Activated naive CD4-positive, alpha-beta T cell treated with anti-CD3 and anti-CD28 coated beads, Interleukin-2, amount 50 U/mL, for 16 hours (primary cell): ENCODE data around the gene DCLRE1A.

Source experiments
- DNase-seq: peaks from one replicate; pipeline ENCODE4 v3.0.0-alpha.2; 2020

DCLRE1A gene

DNA sequence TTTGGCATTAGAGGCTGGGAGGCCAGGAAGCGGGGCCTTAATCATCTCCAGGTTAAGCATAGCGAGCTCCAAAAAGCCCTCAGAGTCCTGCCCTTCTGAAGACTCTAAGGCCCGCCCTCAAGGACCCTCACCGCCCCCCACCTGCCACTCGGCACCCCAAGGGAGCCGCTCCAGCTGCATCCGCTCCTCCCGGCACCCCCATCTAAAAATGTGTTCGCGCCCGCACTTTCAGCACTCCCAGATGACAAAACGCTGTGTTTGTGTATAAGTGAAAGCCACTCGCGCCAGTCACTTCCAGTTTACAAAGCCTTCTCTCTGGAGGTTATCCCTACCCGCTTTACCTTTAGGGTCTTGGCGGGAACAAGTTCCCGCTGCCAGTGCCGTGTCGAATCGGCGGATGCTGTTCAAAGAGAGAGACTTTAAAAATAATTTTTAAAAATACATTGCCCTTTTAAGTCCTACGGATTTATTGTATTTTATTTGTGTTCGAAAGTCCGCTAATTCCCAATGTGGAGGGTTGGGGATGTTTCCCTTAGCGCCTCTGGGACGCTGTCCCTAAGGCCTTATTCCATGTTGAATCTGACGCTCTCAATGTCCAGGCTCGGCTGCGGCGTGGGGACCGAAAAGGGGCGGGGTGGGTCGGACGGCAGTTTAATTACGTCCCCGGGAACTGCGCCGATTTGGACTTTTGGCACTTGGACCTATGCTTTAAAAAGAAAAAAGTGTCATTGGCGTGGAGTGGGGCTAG lies at the start of gene DCLRE1A, which contains the start of gene NHLRC2:
DCLRE1A (minus strand) TSS at position 70 of the 748 bp plus-strand sequence. CDS start 900 bp downstream, outside the sequence.
NHLRC2 (plus strand) TSS at position 649 of the 748 bp plus-strand sequence. CDS start 212 bp downstream, outside the sequence.
- peak; percentile 66 for DNase-seq

DNA sequence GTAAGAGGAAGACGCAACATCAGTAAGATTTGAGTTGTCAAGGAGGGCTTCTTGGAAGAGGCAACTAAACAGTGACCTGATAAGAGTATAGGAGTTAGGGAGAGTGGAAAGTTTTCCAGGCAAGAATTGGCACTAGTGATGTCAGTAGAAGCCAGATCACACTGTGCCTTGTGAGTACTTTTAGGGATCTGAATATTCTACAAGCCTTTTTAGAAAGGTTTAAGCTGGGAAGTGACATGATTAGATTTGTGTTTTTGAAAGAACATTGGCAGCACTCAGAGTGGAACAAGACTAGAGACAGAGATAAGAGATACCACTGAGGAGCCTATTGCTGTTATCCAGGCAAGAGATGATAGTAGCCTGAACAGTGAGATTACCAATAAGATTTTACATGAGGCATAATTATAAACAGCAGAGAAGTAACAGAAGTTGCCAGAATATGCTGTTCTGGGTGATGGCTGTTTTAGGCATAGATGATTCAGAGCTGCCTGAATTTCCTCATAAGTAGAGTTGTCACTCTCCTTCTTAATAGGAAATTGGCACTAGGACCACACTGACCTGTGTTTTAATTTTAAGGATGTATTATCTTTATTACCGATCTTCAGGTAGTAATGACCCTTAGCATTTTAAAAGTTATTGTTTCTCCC lies 46.2 kb upstream of the DCLRE1A start:
- DNase-seq: no peak

DNA sequence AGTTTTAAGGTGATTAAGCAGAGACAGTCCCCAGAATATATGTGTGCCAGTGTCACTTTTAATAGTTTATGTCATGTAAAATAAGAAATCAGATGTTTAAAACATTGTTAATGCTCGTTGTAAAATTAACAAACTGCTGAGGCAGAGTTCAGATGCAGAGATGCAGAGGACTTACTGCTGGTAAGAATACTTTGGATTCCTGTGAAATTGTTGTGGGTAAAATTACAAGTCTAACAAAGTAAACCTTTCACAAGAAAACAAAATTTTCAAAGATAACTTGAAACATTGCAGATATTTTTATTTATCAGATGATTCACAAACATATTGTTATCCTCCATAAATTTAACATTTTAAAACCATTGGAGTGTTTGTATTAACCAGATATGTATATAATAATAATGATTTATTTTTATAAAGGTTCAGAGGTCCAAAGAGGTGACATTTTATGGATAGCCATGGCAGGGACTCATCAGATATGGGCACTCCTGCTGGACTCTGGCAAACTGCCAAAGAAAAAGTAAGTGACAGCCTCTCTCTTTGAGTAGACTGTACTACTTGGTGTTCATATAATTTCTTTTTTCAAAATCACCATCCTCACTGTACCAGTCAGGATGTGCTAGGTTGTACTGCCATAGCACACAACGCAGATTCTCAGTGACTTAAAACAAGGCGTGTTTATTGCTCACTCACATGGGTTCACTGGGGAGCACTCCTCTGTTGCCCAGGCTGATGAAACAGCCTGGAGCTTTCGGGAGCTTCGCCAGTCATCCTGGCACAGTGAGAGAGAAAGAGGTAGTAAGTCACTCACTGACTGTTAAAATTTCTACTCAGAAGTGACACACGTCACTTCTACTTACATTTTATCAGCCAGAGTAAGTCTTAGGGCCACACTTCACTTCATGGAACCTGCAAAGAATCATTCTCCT lies 44.1 kb upstream of the DCLRE1A start:
- no peak for DNase-seq

DNA sequence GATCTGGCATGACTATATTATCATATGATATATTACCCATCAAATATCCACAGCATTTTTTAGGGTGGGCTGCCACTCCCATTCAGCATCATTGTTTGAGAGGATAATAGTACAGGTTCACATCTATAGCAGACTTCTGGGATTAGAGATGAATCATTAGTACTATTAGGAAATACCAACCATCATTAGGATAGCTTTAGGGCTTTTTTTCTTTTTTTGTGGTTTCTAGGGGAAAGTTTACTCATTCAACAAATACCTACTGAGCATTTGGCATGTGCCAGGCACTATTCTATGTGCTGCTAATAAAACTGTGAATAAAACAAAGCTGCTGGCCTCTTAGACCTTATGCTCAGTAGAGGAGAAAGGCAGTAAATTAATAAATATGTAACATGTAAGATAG lies 41.1 kb upstream of the DCLRE1A start:
- DNase-seq: no peak

DNA sequence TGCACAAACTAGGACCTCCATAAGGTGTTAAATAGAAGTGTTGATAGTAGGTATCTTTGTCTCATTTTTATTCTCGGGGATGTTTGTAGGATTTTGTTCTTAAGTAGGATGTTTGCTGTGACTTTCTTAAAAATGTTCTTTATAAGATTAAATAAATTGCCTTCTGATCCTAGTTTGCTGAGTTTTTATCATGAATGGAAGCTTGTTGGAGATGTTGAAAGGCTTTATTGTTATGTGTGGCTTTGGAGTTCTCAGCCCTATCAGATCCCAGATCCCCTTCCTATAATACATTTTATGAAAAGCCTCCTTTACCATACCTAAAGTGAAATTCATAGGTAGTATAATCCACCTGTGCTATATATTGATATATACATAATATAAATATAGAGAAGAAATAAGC lies 40.7 kb upstream of the DCLRE1A start:
- DNase-seq: no peak

DNA sequence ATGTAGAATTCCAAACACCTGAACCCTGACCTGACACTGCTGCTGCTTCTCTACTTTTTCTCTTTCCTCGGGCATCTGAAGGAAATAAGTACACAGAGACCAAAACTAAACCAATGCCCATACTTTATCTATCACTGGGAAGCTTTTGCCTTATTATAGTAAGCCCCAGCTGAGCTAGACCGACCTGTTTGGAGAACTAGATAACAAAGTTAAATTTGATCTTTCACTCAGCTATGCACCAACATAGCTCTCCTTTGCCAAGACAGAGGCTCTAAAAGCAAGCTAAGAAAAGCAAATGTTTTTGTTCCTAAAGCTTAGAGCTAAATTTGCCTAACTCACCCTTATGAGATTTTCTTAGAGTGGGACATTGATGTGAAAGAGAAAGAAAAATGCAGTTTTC lies 39.7 kb upstream of the DCLRE1A start:
- DNase-seq: no peak

DNA sequence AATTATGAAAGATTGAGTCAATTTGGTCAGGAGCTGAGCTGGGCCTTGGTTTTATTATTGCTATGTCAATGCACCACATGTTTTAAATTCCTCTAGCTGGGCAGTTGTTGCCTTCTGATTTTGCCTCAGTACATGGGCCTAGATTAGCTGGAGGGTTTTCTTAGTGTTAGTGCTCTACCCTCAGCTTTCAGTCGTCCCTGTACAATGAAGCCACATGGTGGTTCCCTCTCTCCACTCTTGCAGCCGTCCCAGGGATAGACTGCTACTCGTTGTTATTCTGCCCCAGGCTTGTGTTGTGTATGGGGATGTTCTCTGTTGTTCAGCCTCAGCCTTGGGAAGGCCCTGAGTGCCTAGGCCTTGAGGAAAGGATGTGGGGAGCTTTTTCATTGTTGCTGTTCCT lies 37.6 kb upstream of the DCLRE1A start:
- no peak for DNase-seq

DNA sequence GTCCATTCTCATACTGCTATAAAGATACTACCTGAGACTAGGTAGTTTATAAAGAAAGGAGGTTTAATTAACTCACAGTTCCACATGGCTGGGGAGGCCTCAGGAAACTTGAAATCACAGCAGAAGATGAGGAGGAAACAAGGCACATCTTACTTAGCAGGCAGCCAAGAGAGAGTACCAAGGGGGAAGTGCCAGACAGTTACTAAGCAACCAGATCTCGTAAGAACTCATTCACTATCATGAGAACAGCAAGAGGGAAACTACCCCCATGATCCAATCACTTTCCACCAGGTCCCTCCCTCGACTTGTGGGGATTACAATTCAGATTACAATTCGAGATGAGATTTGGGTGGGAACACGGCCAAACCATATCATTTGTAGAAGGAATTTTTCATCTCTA lies 36.9 kb upstream of the DCLRE1A start:
- DNase-seq: no peak

DNA sequence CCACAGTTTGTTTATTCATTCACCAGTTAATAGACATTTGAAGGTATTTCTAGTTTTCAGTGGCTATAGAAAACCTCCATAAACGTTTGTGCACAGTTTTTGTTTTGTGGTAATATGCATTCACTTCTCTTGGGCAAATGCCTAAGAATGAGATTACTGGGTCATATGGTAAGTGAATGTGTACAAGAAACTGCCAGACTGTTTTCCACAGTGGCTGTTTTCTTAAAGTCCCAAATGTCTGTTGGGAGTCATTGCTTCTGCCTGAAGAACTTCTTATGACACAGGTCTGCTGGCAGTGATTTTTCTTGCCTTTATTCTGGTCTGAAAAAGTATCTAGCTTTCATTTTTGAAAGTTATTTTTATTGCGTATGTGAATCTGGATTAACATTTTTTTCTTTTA lies 36.0 kb upstream of the DCLRE1A start:
- no peak for DNase-seq

DNA sequence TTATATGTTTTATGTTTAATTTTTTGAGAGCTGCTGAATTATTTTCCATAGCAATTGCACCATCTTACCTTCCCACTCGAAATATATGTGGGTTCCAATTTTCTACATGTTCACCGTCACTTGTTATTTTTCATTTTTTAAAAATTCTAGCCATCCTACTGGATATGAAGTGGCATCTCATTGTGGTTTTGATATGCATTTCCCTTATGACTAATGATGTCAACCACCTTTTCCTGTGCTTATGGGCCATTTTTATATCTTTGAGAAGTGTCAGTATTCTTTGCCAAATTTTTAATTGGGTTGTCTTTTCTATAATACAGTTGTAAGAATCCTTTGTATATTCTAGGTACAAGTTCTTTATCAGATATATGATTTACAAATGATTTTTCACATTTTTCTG lies 28.4 kb upstream of the DCLRE1A start:
- no peak for DNase-seq

DNA sequence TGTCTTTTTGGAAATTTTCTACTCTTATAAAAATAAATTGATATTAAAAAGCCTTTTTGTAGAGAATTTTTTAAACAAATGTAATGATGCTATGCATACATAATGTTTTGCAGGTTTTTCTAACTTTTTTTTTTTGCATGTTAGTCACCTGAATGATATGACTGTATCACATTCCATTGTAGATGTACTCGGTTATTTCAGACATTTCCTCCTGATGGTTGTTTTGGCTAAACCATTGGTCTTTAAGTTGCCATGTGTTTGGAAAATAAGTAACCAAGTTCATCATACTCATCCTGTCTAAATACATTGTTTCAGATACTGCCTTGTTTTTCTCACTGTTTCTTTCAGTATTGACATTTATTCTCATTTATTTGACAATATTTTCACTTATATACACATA lies 26.4 kb upstream of the DCLRE1A start:
- no peak for DNase-seq

DNA sequence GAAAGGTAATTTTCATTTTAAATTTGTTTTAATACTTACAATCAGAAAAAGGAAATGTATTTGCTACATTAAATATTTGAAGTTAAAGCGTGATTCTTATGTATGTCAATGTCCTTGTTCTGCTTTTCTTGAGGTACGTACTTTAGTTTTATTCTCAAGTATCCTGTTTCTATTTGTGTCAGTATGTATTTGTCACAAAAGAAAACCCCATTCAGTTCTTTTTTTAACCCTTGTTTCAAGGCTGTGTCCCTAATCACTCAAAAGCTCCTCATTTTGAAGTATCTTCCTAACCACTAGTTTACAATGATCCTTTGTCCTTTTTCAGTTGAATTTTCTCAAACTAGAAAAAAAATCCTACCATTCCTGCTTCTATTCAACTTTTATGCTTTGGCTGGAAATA lies 25.8 kb upstream of the DCLRE1A start:
- no peak for DNase-seq

DNA sequence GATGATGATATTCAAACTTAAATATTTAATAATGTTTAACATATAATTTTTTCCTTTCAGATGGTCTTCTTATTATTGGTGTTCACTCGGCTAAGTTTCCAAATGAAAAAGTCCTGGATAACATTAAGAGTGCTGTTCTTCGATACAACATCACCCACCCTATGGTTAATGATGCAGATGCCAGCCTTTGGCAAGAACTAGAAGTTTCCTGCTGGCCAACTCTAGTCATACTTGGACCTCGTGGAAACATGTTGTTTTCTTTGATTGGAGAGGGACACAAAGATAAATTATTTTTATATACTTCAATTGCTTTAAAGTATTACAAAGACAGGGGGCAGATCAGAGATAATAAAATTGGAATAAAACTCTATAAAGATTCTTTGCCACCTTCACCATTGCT lies 22.6 kb upstream of the DCLRE1A start:
- DNase-seq: no peak

DNA sequence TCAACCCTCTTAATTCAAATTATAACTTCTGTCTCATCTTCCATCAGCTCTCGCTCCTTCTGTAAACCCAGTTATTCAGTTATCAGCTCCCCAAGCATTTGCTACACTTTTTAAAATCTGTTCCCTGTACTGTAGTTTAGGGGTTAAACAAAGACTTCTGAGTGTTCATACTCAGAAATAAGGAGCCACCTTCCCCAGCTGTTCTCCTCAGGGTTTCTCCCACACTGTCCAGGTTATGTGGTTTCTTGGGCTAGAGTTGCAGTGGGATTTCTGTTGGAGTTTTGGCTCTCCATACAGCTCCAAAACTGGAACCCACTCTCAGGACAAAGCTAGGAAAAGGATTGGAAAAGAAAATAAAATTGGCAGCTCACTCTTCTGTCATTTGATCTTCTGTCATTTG lies 21.3 kb upstream of the DCLRE1A start:
- no peak for DNase-seq

DNA sequence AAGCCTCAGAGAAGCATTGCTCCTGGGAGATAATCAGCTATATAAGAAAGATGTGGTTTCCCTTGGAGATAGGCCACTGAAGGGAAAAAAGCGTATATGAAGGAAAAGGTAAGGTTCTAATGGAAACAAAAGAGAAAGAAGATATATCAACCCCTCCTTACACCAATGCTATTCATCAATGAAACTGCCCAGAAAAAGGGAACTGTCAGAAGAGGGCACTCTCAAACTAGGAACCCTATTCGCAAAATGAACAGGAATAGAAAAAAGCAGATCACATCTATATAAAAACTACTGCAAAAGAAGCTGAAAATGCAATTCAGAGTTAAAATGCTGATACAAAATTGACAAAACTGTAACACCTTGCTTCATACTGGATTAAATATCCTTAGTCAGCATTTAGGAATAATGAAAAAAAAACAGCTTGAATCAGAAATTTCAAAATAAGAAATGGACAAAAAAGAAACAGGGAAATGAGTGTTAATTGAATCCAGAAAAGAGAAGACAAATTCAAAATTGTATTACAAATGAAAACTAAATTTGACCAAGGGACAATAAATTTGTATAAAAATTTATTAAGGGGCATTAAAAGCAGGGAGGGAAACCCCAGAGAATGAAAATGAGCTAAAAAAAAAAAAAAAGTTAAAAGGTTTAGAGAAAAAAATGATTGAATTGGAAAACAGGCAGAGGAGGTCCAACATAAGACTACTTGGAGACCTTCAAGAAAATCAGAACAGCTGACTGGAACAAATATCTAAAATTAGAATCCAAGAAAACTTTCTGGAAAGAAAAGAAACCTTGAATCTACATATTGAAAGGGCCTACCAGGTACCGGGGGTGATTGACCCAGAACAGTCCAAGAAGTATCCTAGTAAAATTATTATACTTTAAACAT lies 18.5 kb upstream of the DCLRE1A start:
- DNase-seq: no peak

DNA sequence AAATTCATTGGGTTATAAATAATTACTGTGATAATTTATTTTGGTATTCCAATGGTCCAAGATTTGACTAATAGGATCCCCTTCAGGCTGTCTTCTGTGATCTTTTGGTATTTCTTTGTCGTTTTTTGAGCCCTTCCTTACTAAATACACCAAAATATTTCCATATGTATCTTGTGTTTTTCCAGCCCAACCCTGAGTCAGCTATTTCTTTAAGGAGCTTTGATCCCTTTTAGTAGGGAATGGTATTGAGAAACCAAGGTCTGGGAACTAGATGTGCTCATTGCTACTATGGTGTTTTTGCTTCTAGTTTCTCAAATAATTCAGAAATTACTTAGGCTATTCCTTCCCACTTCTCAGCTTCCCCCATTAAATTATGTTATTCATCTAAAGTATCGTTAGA lies 15.9 kb upstream of the DCLRE1A start:
- DNase-seq: no peak

DNA sequence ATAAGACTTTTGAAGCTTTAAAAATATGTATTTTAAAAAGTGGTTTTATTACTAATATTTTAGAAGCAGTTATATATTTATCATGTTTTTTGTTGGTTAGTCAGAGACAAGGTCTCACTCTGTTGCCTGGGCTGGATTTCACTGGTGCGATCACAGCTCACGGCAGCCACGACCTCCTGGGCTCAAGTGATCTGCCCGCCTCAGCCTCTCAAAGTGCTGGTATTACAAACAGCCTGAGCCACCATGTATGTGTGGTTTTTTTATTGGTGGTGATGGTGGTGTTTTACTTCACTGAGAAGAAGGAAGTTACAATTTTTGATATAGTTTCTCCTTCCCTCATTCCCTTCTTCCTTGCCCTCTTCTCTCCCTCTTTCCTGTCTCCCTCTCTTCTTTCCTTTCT lies 14.0 kb upstream of the DCLRE1A start:
- DNase-seq: no peak

DNA sequence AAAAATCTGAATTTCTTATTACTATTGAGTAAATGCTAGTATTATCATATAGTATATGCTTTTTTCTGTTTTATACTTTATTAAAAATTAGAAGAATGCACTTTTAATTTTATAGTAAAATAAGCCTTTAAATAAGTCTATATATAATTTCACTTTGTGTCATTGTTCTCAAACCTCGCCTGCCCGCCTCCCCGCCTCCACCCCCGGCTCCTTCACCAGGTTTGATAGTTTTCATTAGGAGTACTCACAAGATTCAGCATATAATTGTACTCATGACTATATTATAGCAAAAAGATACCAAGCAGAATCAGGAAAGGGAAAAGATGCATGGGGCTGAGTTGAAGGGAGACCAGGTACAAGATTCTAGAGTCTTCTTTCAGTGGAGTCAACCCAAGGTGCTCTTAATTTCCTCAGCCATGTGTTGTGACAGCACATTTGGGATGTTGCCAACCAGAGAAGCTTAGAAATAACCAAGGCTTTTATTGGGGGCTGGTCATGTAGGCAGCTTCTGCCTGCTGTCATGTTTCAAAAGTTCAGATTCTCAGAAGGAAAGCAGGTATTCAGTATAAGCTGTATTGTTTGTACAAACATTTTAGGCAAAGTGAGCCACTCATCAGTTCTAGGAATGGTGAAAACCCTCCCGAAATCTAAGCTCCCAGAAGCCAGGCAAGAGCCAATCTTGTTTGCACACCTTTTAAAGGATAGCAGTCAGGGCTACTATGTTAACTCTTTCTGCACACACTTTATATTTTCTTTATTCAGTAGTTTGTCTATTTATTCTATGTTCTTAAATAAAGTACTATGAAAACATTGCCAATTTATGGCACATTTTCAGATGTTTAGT lies 12.9 kb upstream of the DCLRE1A start:
- no peak for DNase-seq

DNA sequence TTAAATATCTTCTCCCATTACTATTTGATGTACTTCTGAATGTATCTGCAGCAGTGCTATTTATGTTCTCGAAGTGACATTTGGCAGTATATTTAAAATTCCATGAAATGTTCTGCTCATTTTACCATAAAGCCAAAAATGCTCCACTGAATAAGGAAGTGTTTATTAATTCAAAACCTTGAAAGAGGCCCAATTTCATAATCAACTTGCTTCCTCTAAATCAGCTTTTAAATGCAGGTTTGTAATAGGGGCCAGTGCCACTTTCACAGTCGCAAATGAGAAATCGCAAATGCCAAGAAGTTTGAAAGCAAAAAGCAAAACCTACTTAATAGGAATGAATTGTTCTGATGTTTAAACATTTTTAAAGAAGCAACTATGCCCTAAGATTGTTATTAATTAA lies 12.0 kb upstream of the DCLRE1A start:
- no peak for DNase-seq

DNA sequence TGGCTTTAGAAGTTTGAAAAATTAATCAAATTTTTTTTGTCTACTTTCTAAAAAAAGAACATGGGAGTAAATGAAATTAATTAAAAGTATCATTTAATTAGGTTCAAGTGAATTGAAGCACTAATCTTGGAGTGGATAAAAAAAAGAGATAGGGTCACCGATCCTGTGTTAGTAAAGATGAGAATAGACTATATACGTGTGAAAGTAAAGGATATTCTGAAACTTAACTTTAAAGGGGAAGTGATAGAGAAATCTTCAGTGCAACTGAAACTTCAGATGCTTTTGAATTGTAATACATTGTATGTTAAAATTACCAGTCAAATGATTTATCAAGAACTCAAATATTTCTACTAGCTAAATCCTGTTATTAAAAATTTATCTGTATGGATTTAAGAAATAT lies 5.4 kb upstream of the DCLRE1A start:
- no peak for DNase-seq

DNA sequence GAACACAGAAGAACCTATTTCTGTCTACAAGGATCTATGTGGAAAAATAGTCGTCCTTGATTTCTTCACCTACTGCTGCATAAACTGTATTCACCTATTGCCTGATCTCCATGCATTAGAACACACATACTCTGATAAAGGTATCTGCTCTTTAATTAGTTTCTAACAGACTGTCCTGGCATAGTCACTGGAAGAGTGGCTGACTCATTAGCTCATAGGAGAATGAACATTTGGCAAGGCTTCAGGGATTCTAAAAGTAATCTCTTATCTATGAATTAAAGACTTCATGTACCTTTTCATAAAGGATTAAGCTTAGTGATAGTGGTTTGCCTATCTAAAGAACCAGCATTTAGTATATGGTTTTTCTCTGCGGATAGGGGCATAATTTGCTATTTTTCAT lies 4.7 kb upstream of the DCLRE1A start:
- no peak for DNase-seq

DNA sequence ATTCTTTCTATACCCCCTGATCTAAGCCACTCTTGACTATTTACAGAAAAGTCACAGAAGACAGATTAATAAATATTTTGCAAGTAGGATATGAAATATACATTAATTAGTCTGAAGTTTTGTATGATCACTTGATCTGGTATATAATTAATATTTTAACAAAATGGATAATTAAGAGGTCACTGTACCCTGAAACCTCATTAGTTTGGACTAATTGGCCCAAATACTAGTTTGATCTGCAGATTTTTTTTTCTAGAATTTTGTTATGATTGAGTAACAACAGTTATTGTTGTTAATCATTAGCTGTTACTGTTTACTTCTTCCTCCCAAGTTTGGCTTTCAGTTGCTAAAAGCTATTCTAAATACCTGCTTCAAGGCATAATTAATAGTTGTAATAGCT lies 3.3 kb upstream of the DCLRE1A start:
- no peak for DNase-seq
